AG04449 (cell line): ENCODE measurements around the gene PPIB.
"Not testable (repeated sequence)": the region's sequence is repeated elsewhere in the genome, so short reads cannot be mapped to it uniquely, and the experiment has no call there.

Experiments
- CTCF ChIA-PET: fragments of 350-600 bp; formaldehyde crosslinking; extraction: SDS; loops from one replicate; lab custom pipeline; 2021; ENCODE audit warnings: antibody characterized with exemption; lab: Yijun Ruan, JAX
- POLR2A ChIA-PET: fragments of 400-600, 350-600 bp; formaldehyde crosslinking; extraction: SDS; loops from one replicate; lab custom pipeline; 2020; ENCODE audit warnings: antibody characterized with exemption, inconsistent platforms; lab: Yijun Ruan, JAX
- DNase-seq: peaks from one replicate; pipeline ENCODE4 v3.0.0-alpha.2; 2010; ENCODE audit warnings: low read depth, low spot score
- H3K4me3 ChIP-seq: 2 replicates; pipeline ENCODE4 v1.5.1; 2011; ENCODE audit warnings: low read depth, mild to moderate bottlenecking, control low read depth, low read length
- TF ChIP-seq, protein P1 (sequence below): IDR thresholded peaks from one replicate; pipeline ENCODE4 v1.5.1; 2011; ENCODE audit warnings: mild to moderate bottlenecking, moderate library complexity, low read length, control low read depth, inconsistent platforms; ENCODE audit not compliant: insufficient read depth; ENCODE audit errors: missing control alignments

PPIB gene

DNA sequence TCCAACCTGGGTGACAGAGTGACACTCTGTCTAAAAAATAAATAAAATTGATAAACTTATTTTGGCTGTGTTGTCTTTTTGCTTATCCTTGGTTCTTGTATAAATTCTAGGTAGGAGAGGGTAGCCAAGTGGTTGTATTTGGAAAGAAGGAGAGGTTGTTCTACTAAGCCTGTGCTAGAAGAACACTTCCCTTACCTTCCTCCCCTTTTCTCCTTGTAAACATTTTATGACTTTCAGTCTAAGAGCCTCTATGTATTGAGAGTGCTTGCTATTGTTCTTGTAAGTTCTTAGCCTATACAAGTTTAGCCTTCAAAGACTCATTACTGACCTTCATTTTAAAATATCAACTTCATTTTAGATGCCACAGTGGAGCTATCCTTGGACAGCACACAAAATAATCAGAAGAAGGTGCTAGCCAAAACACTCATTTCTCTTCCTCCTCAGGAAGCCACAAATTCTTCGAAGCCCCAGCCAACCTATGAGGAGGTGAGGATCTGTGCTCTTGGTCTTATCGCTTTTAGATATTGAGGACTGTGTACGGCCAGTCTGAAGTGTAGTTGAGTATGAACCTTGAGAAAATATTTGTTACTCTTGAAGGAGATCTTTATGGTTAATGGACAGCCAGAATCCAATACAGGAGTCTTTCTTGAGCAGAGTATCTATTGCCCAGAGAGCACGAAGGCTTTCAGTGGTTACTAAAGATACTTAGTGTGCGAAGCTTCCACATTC lies 44.9 kb downstream of the PPIB start:
- DNase-seq, result no peak
- no peak overlapping the region for H3K4me3 ChIP-seq
- POLR2A ChIA-PET, result no interaction called here
- CTCF ChIA-PET, result interaction anchor here (1.1 kb wide), 1 partner anchor 13 kb away, joined by 3 read pairs; no protein-coding TSS in a partner anchor
- TF ChIP-seq, protein P1, sequence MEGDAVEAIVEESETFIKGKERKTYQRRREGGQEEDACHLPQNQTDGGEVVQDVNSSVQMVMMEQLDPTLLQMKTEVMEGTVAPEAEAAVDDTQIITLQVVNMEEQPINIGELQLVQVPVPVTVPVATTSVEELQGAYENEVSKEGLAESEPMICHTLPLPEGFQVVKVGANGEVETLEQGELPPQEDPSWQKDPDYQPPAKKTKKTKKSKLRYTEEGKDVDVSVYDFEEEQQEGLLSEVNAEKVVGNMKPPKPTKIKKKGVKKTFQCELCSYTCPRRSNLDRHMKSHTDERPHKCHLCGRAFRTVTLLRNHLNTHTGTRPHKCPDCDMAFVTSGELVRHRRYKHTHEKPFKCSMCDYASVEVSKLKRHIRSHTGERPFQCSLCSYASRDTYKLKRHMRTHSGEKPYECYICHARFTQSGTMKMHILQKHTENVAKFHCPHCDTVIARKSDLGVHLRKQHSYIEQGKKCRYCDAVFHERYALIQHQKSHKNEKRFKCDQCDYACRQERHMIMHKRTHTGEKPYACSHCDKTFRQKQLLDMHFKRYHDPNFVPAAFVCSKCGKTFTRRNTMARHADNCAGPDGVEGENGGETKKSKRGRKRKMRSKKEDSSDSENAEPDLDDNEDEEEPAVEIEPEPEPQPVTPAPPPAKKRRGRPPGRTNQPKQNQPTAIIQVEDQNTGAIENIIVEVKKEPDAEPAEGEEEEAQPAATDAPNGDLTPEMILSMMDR, result no peak

GRCh38 chr15:64112904-64113303 lies 49.9 kb downstream of the PPIB start:
- DNase-seq, result no peak
- TF ChIP-seq, protein P1, result no peak
- H3K4me3 ChIP-seq, result no peak overlapping the region
- CTCF ChIA-PET, result interaction anchor here (0.9 to 1.3 kb wide), 2 partner anchors 13 to 360 kb away, joined by 3 read pairs; no protein-coding TSS in a partner anchor
- POLR2A ChIA-PET, result no interaction called here

- POLR2A ChIA-PET, result no interaction called here
- TF ChIP-seq, protein P1, result no peak
- CTCF ChIA-PET, result interaction anchor here (0.6 to 1.5 kb wide), 2 partner anchors 42 to 66 kb away, joined by 3 to 5 read pairs; partner anchors contain the start of gene DAPK2
- no peak overlapping the region for H3K4me3 ChIP-seq
- DNase-seq, result no peak
These were observed 50.6 kb downstream of the PPIB start for GRCh38 chr15:64112073-64112772.

DNA sequence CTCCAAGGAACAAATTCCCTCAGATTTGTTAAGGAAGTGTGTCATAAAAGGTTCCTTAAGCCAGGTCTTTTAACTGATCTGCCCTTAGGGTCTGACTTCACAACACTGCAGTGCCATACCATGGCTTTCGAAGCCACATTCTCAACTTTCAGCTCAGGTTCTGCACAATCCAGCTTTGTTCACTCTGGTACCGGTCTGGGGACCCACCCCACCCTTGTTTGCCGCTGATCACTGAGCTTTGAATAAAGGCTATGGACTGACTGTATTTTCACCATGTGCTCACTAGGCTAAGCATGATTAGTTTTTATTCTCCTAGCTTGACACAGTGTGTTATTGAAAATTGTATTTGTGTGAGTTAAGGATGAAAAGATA lies 51.2 kb downstream of the PPIB start:
- H3K4me3 ChIP-seq, result no peak overlapping the region
- ChIA-PET CTCF (interaction anchor here (0.6 to 1.5 kb wide), 3 partner anchors 12 to 65 kb away, joined by 3 to 5 read pairs (median 4); partner anchors contain the start of gene DAPK2), POLR2A (interaction anchor here (0.5 kb wide), 1 partner anchor 19 kb away, joined by 3 read pairs; no protein-coding TSS in a partner anchor)
- TF ChIP-seq, protein P1, result no peak
- no peak for DNase-seq

DNA sequence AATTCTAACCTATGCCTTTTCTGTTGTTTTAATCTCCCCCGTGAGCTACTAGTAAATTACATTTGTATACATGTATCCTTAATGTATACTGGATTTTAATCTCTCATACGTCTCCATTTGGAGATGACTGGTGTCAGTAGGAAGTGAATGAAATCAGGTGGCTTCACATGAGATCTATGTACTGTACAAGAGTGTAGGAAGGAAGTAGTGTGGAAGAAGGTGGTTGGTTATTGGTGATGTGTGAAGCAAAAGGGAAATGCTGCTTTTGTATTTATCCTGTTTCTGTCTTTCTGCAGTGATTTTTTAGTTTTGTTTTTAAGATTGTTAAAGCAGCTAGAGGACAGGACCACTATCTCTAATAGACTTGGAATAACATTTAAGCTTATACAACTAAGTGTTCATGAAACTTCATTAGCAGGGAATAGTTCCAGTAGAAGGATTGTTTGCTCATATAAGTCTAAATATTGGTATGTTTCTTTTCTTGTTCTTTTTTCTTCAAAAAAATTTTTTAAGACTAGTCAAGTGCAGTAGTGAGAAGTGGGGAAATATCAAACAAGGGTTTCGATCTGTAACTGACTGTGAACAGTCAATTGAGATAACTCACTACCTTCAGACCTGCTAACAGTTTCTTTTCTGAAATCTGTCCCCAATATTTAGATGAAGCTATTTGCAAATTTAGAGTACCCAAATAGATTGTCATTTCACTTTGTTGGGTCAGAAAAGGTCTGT lies 51.7 kb downstream of the PPIB start:
- no peak overlapping the region for H3K4me3 ChIP-seq
- ChIA-PET POLR2A (interaction anchor here (0.5 kb wide), 1 partner anchor 19 kb away, joined by 3 read pairs; no protein-coding TSS in a partner anchor), CTCF (interaction anchor here (1.3 to 1.5 kb wide), 2 partner anchors 12 to 65 kb away, joined by 4 to 5 read pairs; partner anchors contain the start of gene DAPK2)

DNA sequence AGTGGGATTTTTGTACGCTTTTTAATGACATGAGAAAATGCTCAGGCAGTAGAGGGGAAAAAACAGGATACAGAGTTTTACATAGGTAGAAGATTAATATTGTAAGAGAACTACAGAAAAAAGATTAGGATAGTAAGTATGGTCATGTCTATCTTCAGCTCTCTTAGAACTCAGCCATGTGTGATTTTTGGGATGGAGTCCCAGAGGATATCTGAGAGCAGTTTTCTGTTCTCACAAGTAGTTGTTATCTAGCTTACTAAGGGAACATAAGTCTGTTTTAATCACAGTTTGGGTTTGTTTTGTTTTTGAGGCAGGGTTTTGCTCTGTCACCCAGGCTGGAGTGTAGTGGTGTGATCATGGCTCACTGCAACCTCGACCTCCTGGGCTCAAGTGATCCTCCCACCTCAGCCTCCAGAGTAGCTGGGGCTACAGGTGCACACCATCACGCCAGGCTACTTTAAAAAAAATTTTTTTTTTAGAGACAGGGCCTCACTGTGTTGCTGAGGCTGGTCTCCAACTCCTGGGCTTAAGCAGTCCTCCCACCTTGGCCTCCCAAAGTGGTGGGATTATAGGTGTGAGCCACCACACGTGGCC lies 52.6 kb downstream of the PPIB start:
- not testable (repeated sequence) for H3K4me3 ChIP-seq, DNase-seq
- POLR2A ChIA-PET, result interaction anchor here (0.9 kb wide), 1 partner anchor 47 kb away, joined by 3 read pairs; no protein-coding TSS in a partner anchor
- CTCF ChIA-PET, result interaction anchor here (1.0 to 1.3 kb wide), 2 partner anchors 11 to 358 kb away, joined by 3 to 4 read pairs; no protein-coding TSS in a partner anchor

More for the DNA sequence above, 51.7 kb downstream of the PPIB start:
- no peak for DNase-seq
- TF ChIP-seq, protein P1, result no peak
